Adipocyte (in vitro differentiated cells): Measurements from ENCODE around the gene PRPF38A.

Source experiments
- DNase-seq: peaks from one replicate; pipeline ENCODE4 v3.0.0-alpha.2; 2015; ENCODE audit warnings: low read depth
- H3K27me3 ChIP-seq: replicated peaks from 2 replicates; pipeline ENCODE4 v1.7.0; 2013; ENCODE audit warnings: mild to moderate bottlenecking, low read length, moderate library complexity; ENCODE audit not compliant: control insufficient read depth, insufficient read depth
- H3K36me3 ChIP-seq: 2 replicates; pipeline ENCODE4 v1.7.0; 2013; ENCODE audit warnings: low read length, mild to moderate bottlenecking, moderate library complexity; ENCODE audit not compliant: control insufficient read depth, insufficient read depth, severe bottlenecking
- H3K4me1 ChIP-seq: 2 replicates; pipeline ENCODE4 v1.7.0; 2013; ENCODE audit warnings: mild to moderate bottlenecking, low read length, moderate library complexity; ENCODE audit not compliant: control insufficient read depth, insufficient read depth
- H3K4me3 ChIP-seq: 2 replicates; pipeline ENCODE4 v1.7.0; 2013; ENCODE audit warnings: mild to moderate bottlenecking, low read length, moderate library complexity
- H3K9ac ChIP-seq: 2 replicates; pipeline ENCODE4 v1.7.0; 2013; ENCODE audit warnings: mild to moderate bottlenecking, low read length, moderate library complexity
- H3K9me3 ChIP-seq: 2 replicates; pipeline ENCODE4 v1.7.0; 2013; ENCODE audit warnings: mild to moderate bottlenecking, low read length, moderate library complexity; ENCODE audit not compliant: control insufficient read depth

The PRPF38A gene

GRCh38 chr1:52404116-52404974, at the start of gene PRPF38A, which contains the start of gene ORC1:
PRPF38A (plus strand) TSS chr1:52404602; CDS start chr1:52404750, 148 bp downstream.
ORC1 (minus strand) TSS chr1:52404423; CDS start chr1:52402223, 2,200 bp downstream.
- H3K27me3 ChIP-seq = no peaks in the 10 kb centered on the region
- DNase-seq = peak; percentile 100
- H3K4me3 ChIP-seq = peak within 1 kb of the TSS; percentile 99
- H3K9ac ChIP-seq = peak within 1 kb of the TSS; percentile 96
- peaks cover 17% of the 10 kb centered on the region for H3K36me3 ChIP-seq
- H3K9me3 ChIP-seq = no peaks in the 10 kb centered on the region
- H3K4me1 ChIP-seq = peaks cover 9% of the 10 kb centered on the region

DNA sequence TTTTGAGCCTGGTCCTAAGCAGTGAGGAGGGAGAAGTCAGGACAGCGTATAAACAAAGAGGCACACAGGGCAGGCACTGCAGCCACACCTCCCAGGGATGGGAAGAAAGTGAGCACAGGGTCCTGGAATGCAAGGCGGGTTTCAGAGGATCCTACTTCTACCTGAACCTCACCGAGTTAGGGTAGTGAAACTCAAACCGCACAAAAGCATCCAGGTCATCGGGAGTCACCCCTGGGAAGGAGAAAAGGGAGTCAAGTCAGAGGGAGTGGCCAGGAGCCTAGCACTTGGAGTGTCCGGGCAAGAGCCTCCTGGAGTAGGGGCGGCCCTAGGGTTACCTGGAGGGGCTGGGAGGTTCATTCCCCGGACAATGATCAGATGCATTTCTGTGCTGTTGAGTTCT, 49.0 kb upstream of the PRPF38A start:
- Histone ChIP-seq H3K27me3 (no peaks in the 10 kb centered on the region), H3K9me3 (no peaks in the 10 kb centered on the region), H3K4me3 (no peak overlapping the region), H3K36me3 (peaks cover 81% of the 10 kb centered on the region), H3K4me1 (peaks cover 11% of the 10 kb centered on the region), H3K9ac (no peak overlapping the region)
- DNase-seq = no peak

DNA sequence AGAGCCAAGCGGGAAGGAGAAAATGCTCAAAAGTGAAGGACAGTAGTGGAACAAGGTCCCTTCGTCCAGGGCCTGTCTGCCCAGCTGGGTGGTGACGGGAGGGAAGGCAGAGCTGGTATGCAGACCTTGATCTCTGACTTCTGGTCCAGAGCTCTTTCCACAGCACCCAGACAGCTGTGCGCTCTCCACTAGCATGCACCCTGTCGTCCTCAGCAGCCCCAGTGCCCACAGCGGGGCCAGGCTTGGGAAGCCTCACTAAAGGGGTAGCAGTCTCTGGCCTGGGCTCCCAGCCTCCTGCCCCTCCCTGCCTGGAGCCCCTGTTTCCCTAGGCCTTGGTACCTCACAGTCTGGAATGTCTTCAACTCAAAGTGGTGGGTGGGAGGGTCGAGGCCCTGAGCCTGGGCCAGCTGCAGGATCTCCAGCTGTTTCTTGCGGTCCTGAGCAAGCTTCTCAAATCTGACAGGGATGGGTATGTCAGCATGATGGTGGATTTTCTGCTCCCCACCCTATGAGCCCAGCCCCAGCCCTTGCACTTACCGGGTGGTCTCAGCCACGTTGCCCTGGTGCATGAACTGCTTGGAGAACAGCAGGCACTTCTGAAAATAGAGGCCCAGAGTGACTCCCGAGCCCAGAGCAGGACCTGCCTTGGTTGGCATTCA, 48.4 kb upstream of the PRPF38A start:
- Histone ChIP-seq H3K36me3 (peaks cover 86% of the 10 kb centered on the region), H3K4me3 (no peak overlapping the region), H3K4me1 (peaks cover 10% of the 10 kb centered on the region), H3K27me3 (no peaks in the 10 kb centered on the region), H3K9me3 (no peaks in the 10 kb centered on the region), H3K9ac (no peak overlapping the region)
- DNase-seq = no peak

DNA sequence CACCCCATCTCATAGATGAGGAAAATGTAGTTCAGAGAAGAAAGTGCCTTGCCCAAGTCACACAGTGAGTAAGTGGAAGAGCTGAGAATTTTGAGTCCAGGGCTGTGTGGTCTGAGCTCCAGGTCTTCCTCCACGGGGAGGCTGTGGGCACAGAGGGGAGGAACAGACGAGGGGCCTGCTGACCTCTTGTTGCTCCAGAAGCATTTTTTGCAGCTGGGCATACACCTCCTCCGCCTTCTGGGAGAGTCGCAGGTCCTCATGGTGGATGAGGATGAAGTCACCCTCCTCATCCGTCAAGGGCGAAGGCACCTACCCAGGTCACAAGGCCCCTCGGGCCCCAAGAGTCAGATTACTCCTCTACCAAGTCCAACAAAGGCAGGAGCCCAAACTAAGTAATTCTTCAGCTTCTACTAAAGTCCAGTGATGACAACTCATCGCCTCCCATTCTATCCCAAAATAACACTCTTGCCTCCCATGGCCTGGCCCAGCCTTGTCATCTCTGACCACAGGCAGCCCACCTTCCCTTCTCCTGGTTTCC, 47.5 kb upstream of the PRPF38A start:
- H3K9me3 ChIP-seq = no peaks in the 10 kb centered on the region
- no peak overlapping the region for H3K9ac ChIP-seq
- no peak for DNase-seq
- H3K4me1 ChIP-seq = peaks cover 5% of the 10 kb centered on the region
- no peaks in the 10 kb centered on the region for H3K27me3 ChIP-seq
- H3K36me3 ChIP-seq = peaks cover 95% of the 10 kb centered on the region
- H3K4me3 ChIP-seq = no peak overlapping the region

- Histone ChIP-seq H3K4me1 (no peaks in the 10 kb centered on the region), H3K9ac (no peak overlapping the region), H3K27me3 (no peaks in the 10 kb centered on the region), H3K36me3 (peaks cover 100% of the 10 kb centered on the region), H3K4me3 (no peak overlapping the region), H3K9me3 (no peaks in the 10 kb centered on the region)
- DNase-seq = no peak
These were observed 47.0 kb upstream of the PRPF38A start for GRCh38 chr1:52357397-52357796.

GRCh38 chr1:52358851-52359497, 45.4 kb upstream of the PRPF38A start:
- peaks cover 90% of the 10 kb centered on the region for H3K36me3 ChIP-seq
- no peak for DNase-seq
- no peak overlapping the region for H3K9ac ChIP-seq

DNA sequence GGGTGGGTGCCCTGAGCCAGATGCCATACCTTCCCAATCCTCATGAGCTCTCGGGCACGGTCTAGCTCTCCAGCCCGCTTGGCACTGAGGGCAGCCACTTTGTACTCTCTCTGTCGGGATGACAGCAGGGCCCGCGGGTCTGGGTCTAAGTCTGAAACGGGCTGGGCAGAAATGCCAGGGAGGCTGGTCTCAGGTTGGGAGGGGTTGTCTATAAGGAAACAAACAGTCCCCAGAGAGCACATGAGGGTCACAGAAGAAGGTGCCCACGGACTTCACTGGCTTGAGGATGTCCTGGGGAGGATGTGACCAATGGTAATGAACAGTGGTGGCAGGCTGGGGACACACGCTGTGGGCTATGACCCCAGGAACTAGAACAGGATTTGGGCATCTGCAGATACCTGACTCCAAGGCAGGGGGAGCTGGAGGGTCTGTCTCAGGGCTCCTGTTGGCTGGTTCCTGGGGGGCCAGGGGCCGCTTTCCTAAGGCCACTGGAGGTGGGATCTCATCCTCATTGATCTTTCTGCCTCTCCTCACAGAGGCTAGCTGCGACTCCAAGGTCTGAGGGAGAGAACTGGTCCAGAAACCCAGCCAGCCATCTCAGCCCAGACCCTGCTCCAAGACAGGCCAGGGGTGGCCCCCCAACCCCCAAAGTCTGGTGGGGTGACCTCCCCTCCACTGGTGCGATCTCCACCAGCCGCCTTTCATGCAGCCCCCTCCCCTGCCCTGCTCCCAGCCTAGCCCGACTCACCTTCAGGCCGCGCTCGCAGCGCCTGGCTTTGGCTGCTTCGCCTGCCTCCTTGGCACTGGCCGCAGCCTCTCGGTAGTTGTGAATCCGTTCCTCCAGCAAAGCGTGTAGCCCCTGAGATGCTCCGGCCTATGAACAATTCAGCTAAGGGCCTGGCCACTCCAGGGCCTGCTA, 44.5 kb upstream of the PRPF38A start:
- DNase-seq = no peak
- H3K27me3 ChIP-seq = no peaks in the 10 kb centered on the region
- H3K4me1 ChIP-seq = peaks cover 6% of the 10 kb centered on the region
- peaks cover 83% of the 10 kb centered on the region for H3K36me3 ChIP-seq
- H3K9ac ChIP-seq = no peak overlapping the region
- no peaks in the 10 kb centered on the region for H3K9me3 ChIP-seq
- no peak overlapping the region for H3K4me3 ChIP-seq

More at GRCh38 chr1:52358851-52359497, 45.4 kb upstream of the PRPF38A start:
- Histone ChIP-seq H3K4me3 (no peak overlapping the region), H3K9me3 (no peaks in the 10 kb centered on the region), H3K27me3 (no peaks in the 10 kb centered on the region), H3K4me1 (no peaks in the 10 kb centered on the region)

DNA sequence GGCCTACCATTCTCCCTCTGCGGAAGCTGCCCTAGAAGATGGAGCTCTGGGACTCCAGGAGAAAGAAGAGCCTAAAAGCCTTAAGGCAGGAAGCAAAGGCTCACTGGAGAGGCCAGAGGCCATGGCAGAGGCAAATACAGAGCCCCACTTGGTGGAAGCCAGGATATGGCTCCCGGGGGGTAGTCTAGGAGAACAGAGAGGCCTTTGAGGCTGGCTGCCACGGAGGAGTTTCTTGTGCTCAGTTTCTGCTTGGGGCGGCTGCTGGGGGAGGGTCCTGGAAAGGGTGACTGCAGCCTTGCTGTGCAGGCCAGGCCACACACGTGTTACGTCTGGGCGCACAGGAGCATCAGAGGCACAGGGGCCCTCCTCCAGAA, 43.8 kb upstream of the PRPF38A start:
- DNase-seq = no peak
- Histone ChIP-seq H3K27me3 (no peaks in the 10 kb centered on the region), H3K9ac (no peak overlapping the region), H3K4me1 (peaks cover 8% of the 10 kb centered on the region), H3K9me3 (no peaks in the 10 kb centered on the region), H3K4me3 (no peak overlapping the region), H3K36me3 (peaks cover 77% of the 10 kb centered on the region)

DNA sequence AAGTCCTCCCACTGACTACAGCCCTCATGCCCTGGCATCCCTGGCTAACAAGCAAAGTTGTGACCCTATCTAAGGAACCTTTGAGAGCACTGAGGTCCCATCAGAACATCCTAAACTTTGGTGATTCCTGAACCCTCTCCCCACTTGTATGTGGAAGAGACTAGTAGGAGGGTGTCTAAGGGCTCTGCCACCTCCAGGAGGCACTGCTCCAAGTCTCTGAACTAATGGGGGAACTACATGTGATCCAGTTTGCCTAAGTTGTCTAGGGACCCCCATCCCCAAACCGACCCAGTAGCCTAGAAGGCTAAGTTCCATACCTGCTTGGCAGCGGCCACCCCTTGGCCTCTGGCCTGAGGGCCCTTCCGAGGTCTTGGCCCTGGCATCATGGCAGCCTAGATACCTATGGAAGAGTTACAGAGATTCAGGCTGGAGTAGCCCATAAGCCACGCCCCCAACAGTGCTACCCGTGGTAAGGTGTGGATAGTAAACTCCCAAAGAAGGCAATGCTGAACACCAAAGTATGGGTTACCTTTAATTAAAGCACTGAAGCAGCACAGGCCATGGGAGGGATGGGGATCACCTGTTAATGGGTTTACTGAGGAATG, 40.1 kb upstream of the PRPF38A start:
- peak overlapping the region; percentile 96 for H3K9ac ChIP-seq
- H3K4me1 ChIP-seq = peaks cover 8% of the 10 kb centered on the region
- H3K4me3 ChIP-seq = peak overlapping the region; percentile 94
- no peak for DNase-seq
- H3K27me3 ChIP-seq = no peaks in the 10 kb centered on the region
- peaks cover 39% of the 10 kb centered on the region for H3K36me3 ChIP-seq
- H3K9me3 ChIP-seq = no peaks in the 10 kb centered on the region

- peaks cover 31% of the 10 kb centered on the region for H3K36me3 ChIP-seq
- no peaks in the 10 kb centered on the region for H3K9me3 ChIP-seq
- peaks cover 8% of the 10 kb centered on the region for H3K4me1 ChIP-seq
- peak; percentile 86 for DNase-seq
- peak overlapping the region; percentile 94 for H3K4me3 ChIP-seq
- H3K9ac ChIP-seq = peak overlapping the region; percentile 96
- H3K27me3 ChIP-seq = no peaks in the 10 kb centered on the region
These were observed 39.2 kb upstream of the PRPF38A start for GRCh38 chr1:52365071-52365745.
